Osteoblast (primary cell): ENCODE results near the gene MRPL54. TPM values are rescaled to one million over a fixed set of nuclear protein-coding genes. Genes with fewer than 3 reads are reported as not detected.
A peak's percentile ranks its signal among the peaks of the same experiment; 100 is the strongest.

ENCODE experiments used
- DNase-seq: peaks from one replicate; pipeline ENCODE4 v3.0.0; 2011; ENCODE audit warnings: low spot score, mixed read lengths; ENCODE audit not compliant: insufficient read length; ENCODE audit errors: missing footprints
- H2AFZ ChIP-seq: 2 replicates; pipeline ENCODE4 v1.6.0; 2011; ENCODE audit warnings: mild to moderate bottlenecking, low read length
- H3K27ac ChIP-seq: 2 replicates; pipeline ENCODE4 v1.5.1; 2011; ENCODE audit warnings: mild to moderate bottlenecking, low read depth, low read length, moderate library complexity
- H3K27me3 ChIP-seq: 2 replicates; pipeline ENCODE4 v1.6.0; 2012; ENCODE audit warnings: mild to moderate bottlenecking, control low read depth, inconsistent platforms, low read length, moderate library complexity; ENCODE audit not compliant: insufficient read depth
- H3K36me3 ChIP-seq: 2 replicates; pipeline ENCODE4 v1.5.1; 2011; ENCODE audit warnings: mild to moderate bottlenecking, low read length, control low read depth, moderate library complexity; ENCODE audit not compliant: insufficient read depth
- H3K4me1 ChIP-seq: 2 replicates; pipeline ENCODE4 v1.5.1; 2011; ENCODE audit warnings: mild to moderate bottlenecking, low read length, control low read depth, moderate library complexity; ENCODE audit not compliant: insufficient read depth
- H3K4me2 ChIP-seq: 2 replicates; pipeline ENCODE4 v1.6.0; 2011; ENCODE audit warnings: mild to moderate bottlenecking, low read length; ENCODE audit not compliant: insufficient read depth
- H3K4me3 ChIP-seq: fragments of 200-600 bp; sonication (generic); 3 replicates; pipeline ENCODE4 v1.5.1; 2012; ENCODE audit warnings: mild to moderate bottlenecking, low read length, inconsistent platforms; ENCODE audit not compliant: insufficient read depth
- H3K79me2 ChIP-seq: 2 replicates; pipeline ENCODE4 v1.6.0; 2012; ENCODE audit warnings: mild to moderate bottlenecking, low read length, control low read depth, inconsistent platforms; ENCODE audit not compliant: insufficient read depth
- H3K9me3 ChIP-seq: 2 replicates; pipeline ENCODE4 v1.5.1; 2011; ENCODE audit warnings: low read depth, low read length, control low read depth
- H4K20me1 ChIP-seq: 2 replicates; pipeline ENCODE4 v1.6.0; 2012; ENCODE audit warnings: mild to moderate bottlenecking, low read length, control low read depth; ENCODE audit not compliant: insufficient read depth
- CTCF ChIP-seq: IDR thresholded peaks from 2 replicates; pipeline ENCODE4 v1.5.1; 2011; ENCODE audit warnings: mild to moderate bottlenecking, low read depth, low read length, moderate library complexity; ENCODE audit errors: extremely low read depth
- total RNA-seq: library from RNA; depleted of rRNA; stranded (reverse); fragments of >200 nt; gene quantifications from 2 replicates; pipeline ENCODE4 v1.2.3, GENCODE V29; 2012

The MRPL54 gene
- total RNA-seq, 1 donor = 41.6 TPM

- no peak for TF ChIP-seq CTCF
- Histone ChIP-seq H3K4me2 (no peak overlapping the region), H3K9me3 (no peaks in the 10 kb centered on the region), H3K27ac (no peak overlapping the region), H3K36me3 (peaks cover 1% of the 10 kb centered on the region), H3K27me3 (no peaks in the 10 kb centered on the region), H3K79me2 (no peaks in the 10 kb centered on the region), H2AFZ (no peak overlapping the region), H3K4me3 (no peak overlapping the region), H3K4me1 (no peaks in the 10 kb centered on the region), H4K20me1 (no peaks in the 10 kb centered on the region)
- DNase-seq = no peak
Measured at GRCh38 chr19:3770136-3770999, 7.9 kb downstream of the MRPL54 start.

- Histone ChIP-seq H3K79me2 (no peaks in the 10 kb centered on the region), H2AFZ (no peak overlapping the region), H3K9me3 (no peaks in the 10 kb centered on the region), H4K20me1 (no peaks in the 10 kb centered on the region), H3K4me2 (no peak overlapping the region), H3K27ac (no peak overlapping the region), H3K4me3 (no peak overlapping the region), H3K4me1 (no peaks in the 10 kb centered on the region), H3K27me3 (no peaks in the 10 kb centered on the region), H3K36me3 (no peaks in the 10 kb centered on the region)
- no peak for TF ChIP-seq CTCF
- peak; percentile 68 for DNase-seq
Measured at GRCh38 chr19:3771000-3771905, 8.8 kb downstream of the MRPL54 start.

GRCh38 chr19:3771906-3772455, 9.5 kb downstream of the MRPL54 start, which contains the start of gene RAX2:
RAX2 (minus strand) TSS chr19:3772228; CDS start chr19:3771742, 486 bp downstream.
- Histone ChIP-seq H3K36me3 (no peaks in the 10 kb centered on the region), H3K27me3 (no peaks in the 10 kb centered on the region), H3K4me1 (no peaks in the 10 kb centered on the region), H3K4me2 (no peak within 1 kb of the TSS), H3K27ac (no peak within 1 kb of the TSS), H3K79me2 (no peaks in the 10 kb centered on the region), H3K4me3 (no peak within 1 kb of the TSS), H2AFZ (no peak within 1 kb of the TSS), H3K9me3 (no peaks in the 10 kb centered on the region), H4K20me1 (no peaks in the 10 kb centered on the region)
- TF ChIP-seq CTCF = no peak
- peak; percentile 77 for DNase-seq
